HepG2 (cell line): ENCODE measurements around the gene TIMP3. TPM values are rescaled to one million over a fixed set of nuclear protein-coding genes. Genes with fewer than 3 reads are reported as not detected.

Experiments
- BORCS8-MEF2B ChIP-seq: sonication (generic); formaldehyde crosslinking; IDR thresholded peaks from 2 replicates; pipeline ENCODE4 v1.8.0; 2022; ENCODE audit warnings: mild to moderate bottlenecking, missing genetic modification reagents
- CBFB ChIP-seq: sonication (generic); formaldehyde crosslinking; IDR thresholded peaks from 2 replicates; pipeline ENCODE4 v1.4.0; 2020; ENCODE audit warnings: missing genetic modification reagents
- FOXA1 ChIP-seq, 2 experiments: fragments of 450-650 bp in 1 of 2; sonication (generic) in 1 of 2; formaldehyde crosslinking in 1 of 2; IDR thresholded peaks; 2 replicates each; pipeline versions ENCODE4 v1.4.0 to v1.6.1; 2016 to 2020; ENCODE audit warnings: missing genetic modification reagents in 1 of 2
- GABPB1 ChIP-seq: IDR thresholded peaks from 2 replicates; pipeline ENCODE4 v1.6.1; 2016; ENCODE audit warnings: mild to moderate bottlenecking, missing genetic modification reagents, moderate library complexity, missing compliant biosample characterization
- JUND ChIP-seq: sonication (generic); formaldehyde crosslinking; IDR thresholded peaks from 2 replicates; pipeline ENCODE4 v1.8.0; 2022; ENCODE audit warnings: mild to moderate bottlenecking, missing genetic modification reagents
- MIER3 ChIP-seq: IDR thresholded peaks from 2 replicates; pipeline ENCODE4 v1.6.1; 2016; ENCODE audit warnings: missing compliant biosample characterization, borderline replicate concordance
- NAIF1 ChIP-seq: sonication (generic); formaldehyde crosslinking; IDR thresholded peaks from 2 replicates; pipeline ENCODE4 v1.5.0; 2020; ENCODE audit warnings: mild to moderate bottlenecking, missing genetic modification reagents, borderline replicate concordance
- NCOA5 ChIP-seq: sonication (generic); formaldehyde crosslinking; IDR thresholded peaks from 2 replicates; pipeline ENCODE4 v1.4.0; 2020; ENCODE audit warnings: missing genetic modification reagents
- TARDBP ChIP-seq: sonication (generic); formaldehyde crosslinking; IDR thresholded peaks from 2 replicates; pipeline ENCODE4 v1.8.0; 2022; ENCODE audit warnings: mild to moderate bottlenecking, missing genetic modification reagents
- ZFP82 ChIP-seq: sonication (generic); formaldehyde crosslinking; IDR thresholded peaks from 2 replicates; pipeline ENCODE4 v1.5.1; 2020; ENCODE audit warnings: mild to moderate bottlenecking, missing genetic modification reagents, borderline replicate concordance
- ZNF12 ChIP-seq: sonication (generic); formaldehyde crosslinking; IDR thresholded peaks from 2 replicates; pipeline ENCODE4 v1.5.0; 2020; ENCODE audit warnings: missing genetic modification reagents
- ZNF33A ChIP-seq: sonication (generic); formaldehyde crosslinking; IDR thresholded peaks from 2 replicates; pipeline ENCODE4 v1.5.1; 2020; ENCODE audit warnings: missing genetic modification reagents, mild to moderate bottlenecking, moderate library complexity, borderline replicate concordance
- ZNF354B ChIP-seq: sonication (generic); formaldehyde crosslinking; IDR thresholded peaks from 2 replicates; pipeline ENCODE4 v1.8.0; 2022; ENCODE audit warnings: mild to moderate bottlenecking, missing genetic modification reagents
- ZNF460 ChIP-seq: sonication (generic); formaldehyde crosslinking; IDR thresholded peaks from 2 replicates; pipeline ENCODE4 v1.5.1; 2020; ENCODE audit warnings: missing genetic modification reagents, mild to moderate bottlenecking, borderline replicate concordance
- ZNF781 ChIP-seq: sonication (generic); formaldehyde crosslinking; IDR thresholded peaks from 2 replicates; pipeline ENCODE4 v1.5.1; 2020; ENCODE audit warnings: borderline replicate concordance, mild to moderate bottlenecking, missing genetic modification reagents; ENCODE audit errors: not compliant biosample characterization
- ZNF782 ChIP-seq: sonication (generic); formaldehyde crosslinking; IDR thresholded peaks from 2 replicates; pipeline ENCODE4 v1.4.0; 2020; ENCODE audit warnings: missing genetic modification reagents, mild to moderate bottlenecking, borderline replicate concordance
- polyA plus RNA-seq, 8 experiments: library from polyadenylated mRNA; depleted of rRNA in 3 of 8; stranded (reverse) in 7 of 8; unstranded in 1 of 8; fragments of >200 nt; fragmentation: Illumina TruSeq in 4 of 8; extraction: Trizol in 4 of 8; gene quantifications; 2 replicates each; pipeline versions ENCODE4 v1.2.1 to v1.2.3, GENCODE V29; 2011 to 2016; ENCODE audit warnings: low read depth in 4 of 8, missing spikeins in 1 of 8, mixed read lengths in 1 of 8; ENCODE audit not compliant: insufficient read depth in 1 of 8
- total RNA-seq, 5 experiments: library from RNA; depleted of rRNA; stranded (reverse); fragments of >200 nt; fragmentation: Illumina TruSeq; extraction: Trizol; gene quantifications; 2 replicates each; pipeline ENCODE4 v1.2.3, GENCODE V29; 2016; ENCODE audit warnings: low read depth in 1 of 5
- TF ChIP-seq, protein P1 (sequence below): sonication (generic); formaldehyde crosslinking; conservative IDR thresholded peaks from 2 replicates; pipeline ENCODE4 v1.4.0; 2020; ENCODE audit warnings: mild to moderate bottlenecking, missing genetic modification reagents, moderate library complexity
- TF ChIP-seq, protein P2 (sequence below): sonication (generic); formaldehyde crosslinking; IDR thresholded peaks from 2 replicates; pipeline ENCODE4 v1.5.0; 2020; ENCODE audit warnings: mild to moderate bottlenecking, missing genetic modification reagents, moderate library complexity
- TF ChIP-seq, protein P3 (sequence below): sonication (generic); formaldehyde crosslinking; IDR thresholded peaks from 2 replicates; pipeline ENCODE4 v1.4.0; 2020; ENCODE audit warnings: missing genetic modification reagents, borderline replicate concordance
- TF ChIP-seq, protein P4 (sequence below): IDR thresholded peaks from 2 replicates; pipeline ENCODE4 v1.6.1; 2012; ENCODE audit warnings: low read depth, low read length, improper control_type of control experiment

Gene TIMP3
- total and polyA plus RNA-seq, 2 of the 13 experiments (the other 11 are each of a cell fraction or from before 2014, with no cell fraction given), result 57.3 to 86.6 TPM

DNA sequence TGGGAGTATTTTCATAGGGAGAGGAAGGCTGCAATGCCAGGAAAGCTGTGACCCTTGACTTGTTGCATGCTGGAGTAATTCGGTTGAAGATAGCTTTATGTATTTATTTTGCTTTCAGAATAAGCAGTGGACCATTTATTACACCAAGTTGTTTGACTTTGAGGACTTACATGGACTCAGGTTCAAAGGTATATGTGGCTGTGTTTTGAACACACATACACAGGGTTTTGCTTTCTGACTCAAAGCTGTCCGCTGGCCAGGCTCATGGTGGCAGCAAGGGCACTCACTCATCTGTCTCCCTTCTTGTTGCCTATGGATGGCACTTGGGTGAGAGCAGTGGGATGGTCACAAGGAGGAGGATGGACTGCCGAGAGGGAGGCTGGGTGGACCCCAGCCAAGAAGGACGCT, 6.5 kb downstream of the TIMP3 start (continued):
- TF ChIP-seq NCOA5 (CRISPR knock-in tag) (no peak), ZNF33A (no peak), JUND (CRISPR knock-in tag) (no peak), BORCS8-MEF2B (CRISPR knock-in tag) (no peak), ZNF460 (CRISPR knock-in tag) (no peak), ZNF354B (no peak), ZNF782 (CRISPR knock-in tag) (no peak), TARDBP (peak; percentile 59; the same call in 1 of the 2 replicates), ZNF781 (CRISPR knock-in tag) (no peak), CBFB (CRISPR knock-in tag) (no peak), ZFP82 (CRISPR knock-in tag) (no peak), FOXA1 (IDR thresholded peaks at IDR 0.05) (no peak), FOXA1 (CRISPR knock-in tag; IDR thresholded peaks at IDR 0.05) (peak; percentile 39; the same call in 1 of the 2 replicates), NAIF1 (CRISPR knock-in tag) (no peak), ZNF12 (CRISPR knock-in tag) (no peak), MIER3 (CRISPR knock-in tag) (no peak), GABPB1 (no peak)
- TF ChIP-seq, protein P1, sequence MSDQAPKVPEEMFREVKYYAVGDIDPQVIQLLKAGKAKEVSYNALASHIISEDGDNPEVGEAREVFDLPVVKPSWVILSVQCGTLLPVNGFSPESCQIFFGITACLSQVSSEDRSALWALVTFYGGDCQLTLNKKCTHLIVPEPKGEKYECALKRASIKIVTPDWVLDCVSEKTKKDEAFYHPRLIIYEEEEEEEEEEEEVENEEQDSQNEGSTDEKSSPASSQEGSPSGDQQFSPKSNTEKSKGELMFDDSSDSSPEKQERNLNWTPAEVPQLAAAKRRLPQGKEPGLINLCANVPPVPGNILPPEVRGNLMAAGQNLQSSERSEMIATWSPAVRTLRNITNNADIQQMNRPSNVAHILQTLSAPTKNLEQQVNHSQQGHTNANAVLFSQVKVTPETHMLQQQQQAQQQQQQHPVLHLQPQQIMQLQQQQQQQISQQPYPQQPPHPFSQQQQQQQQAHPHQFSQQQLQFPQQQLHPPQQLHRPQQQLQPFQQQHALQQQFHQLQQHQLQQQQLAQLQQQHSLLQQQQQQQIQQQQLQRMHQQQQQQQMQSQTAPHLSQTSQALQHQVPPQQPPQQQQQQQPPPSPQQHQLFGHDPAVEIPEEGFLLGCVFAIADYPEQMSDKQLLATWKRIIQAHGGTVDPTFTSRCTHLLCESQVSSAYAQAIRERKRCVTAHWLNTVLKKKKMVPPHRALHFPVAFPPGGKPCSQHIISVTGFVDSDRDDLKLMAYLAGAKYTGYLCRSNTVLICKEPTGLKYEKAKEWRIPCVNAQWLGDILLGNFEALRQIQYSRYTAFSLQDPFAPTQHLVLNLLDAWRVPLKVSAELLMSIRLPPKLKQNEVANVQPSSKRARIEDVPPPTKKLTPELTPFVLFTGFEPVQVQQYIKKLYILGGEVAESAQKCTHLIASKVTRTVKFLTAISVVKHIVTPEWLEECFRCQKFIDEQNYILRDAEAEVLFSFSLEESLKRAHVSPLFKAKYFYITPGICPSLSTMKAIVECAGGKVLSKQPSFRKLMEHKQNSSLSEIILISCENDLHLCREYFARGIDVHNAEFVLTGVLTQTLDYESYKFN, result peak; percentile 88
- TF ChIP-seq, protein P2, sequence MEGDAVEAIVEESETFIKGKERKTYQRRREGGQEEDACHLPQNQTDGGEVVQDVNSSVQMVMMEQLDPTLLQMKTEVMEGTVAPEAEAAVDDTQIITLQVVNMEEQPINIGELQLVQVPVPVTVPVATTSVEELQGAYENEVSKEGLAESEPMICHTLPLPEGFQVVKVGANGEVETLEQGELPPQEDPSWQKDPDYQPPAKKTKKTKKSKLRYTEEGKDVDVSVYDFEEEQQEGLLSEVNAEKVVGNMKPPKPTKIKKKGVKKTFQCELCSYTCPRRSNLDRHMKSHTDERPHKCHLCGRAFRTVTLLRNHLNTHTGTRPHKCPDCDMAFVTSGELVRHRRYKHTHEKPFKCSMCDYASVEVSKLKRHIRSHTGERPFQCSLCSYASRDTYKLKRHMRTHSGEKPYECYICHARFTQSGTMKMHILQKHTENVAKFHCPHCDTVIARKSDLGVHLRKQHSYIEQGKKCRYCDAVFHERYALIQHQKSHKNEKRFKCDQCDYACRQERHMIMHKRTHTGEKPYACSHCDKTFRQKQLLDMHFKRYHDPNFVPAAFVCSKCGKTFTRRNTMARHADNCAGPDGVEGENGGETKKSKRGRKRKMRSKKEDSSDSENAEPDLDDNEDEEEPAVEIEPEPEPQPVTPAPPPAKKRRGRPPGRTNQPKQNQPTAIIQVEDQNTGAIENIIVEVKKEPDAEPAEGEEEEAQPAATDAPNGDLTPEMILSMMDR (CRISPR knock-in tag), result peak; percentile 30; the same call in 1 of the 2 replicates
- TF ChIP-seq, protein P3, sequence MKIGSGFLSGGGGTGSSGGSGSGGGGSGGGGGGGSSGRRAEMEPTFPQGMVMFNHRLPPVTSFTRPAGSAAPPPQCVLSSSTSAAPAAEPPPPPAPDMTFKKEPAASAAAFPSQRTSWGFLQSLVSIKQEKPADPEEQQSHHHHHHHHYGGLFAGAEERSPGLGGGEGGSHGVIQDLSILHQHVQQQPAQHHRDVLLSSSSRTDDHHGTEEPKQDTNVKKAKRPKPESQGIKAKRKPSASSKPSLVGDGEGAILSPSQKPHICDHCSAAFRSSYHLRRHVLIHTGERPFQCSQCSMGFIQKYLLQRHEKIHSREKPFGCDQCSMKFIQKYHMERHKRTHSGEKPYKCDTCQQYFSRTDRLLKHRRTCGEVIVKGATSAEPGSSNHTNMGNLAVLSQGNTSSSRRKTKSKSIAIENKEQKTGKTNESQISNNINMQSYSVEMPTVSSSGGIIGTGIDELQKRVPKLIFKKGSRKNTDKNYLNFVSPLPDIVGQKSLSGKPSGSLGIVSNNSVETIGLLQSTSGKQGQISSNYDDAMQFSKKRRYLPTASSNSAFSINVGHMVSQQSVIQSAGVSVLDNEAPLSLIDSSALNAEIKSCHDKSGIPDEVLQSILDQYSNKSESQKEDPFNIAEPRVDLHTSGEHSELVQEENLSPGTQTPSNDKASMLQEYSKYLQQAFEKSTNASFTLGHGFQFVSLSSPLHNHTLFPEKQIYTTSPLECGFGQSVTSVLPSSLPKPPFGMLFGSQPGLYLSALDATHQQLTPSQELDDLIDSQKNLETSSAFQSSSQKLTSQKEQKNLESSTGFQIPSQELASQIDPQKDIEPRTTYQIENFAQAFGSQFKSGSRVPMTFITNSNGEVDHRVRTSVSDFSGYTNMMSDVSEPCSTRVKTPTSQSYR (CRISPR knock-in tag), result peak; percentile 31; the same call in 1 of the 2 replicates
- TF ChIP-seq, protein P4, sequence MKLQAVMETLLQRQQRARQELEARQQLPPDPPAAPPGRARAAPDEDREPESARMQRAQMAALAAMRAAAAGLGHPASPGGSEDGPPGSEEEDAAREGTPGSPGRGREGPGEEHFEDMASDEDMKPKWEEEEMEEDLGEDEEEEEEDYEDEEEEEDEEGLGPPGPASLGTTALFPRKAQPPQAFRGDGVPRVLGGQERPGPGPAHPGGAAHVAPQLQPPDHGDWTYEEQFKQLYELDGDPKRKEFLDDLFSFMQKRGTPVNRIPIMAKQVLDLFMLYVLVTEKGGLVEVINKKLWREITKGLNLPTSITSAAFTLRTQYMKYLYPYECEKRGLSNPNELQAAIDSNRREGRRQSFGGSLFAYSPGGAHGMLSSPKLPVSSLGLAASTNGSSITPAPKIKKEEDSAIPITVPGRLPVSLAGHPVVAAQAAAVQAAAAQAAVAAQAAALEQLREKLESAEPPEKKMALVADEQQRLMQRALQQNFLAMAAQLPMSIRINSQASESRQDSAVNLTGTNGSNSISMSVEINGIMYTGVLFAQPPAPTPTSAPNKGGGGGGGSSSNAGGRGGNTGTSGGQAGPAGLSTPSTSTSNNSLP, result peak; percentile 79
